HG02943 (cell line): ENCODE results near the gene STXBP1.

ENCODE experiments used
- ATAC-seq: cut with Tn5 transposase; IDR thresholded peaks from one replicate; pipeline ENCODE4 v1.9.1; 2021; ENCODE audit warnings: mild to moderate bottlenecking, low read depth, moderate library complexity; ENCODE audit not compliant: unreplicated experiment

Gene STXBP1

DNA sequence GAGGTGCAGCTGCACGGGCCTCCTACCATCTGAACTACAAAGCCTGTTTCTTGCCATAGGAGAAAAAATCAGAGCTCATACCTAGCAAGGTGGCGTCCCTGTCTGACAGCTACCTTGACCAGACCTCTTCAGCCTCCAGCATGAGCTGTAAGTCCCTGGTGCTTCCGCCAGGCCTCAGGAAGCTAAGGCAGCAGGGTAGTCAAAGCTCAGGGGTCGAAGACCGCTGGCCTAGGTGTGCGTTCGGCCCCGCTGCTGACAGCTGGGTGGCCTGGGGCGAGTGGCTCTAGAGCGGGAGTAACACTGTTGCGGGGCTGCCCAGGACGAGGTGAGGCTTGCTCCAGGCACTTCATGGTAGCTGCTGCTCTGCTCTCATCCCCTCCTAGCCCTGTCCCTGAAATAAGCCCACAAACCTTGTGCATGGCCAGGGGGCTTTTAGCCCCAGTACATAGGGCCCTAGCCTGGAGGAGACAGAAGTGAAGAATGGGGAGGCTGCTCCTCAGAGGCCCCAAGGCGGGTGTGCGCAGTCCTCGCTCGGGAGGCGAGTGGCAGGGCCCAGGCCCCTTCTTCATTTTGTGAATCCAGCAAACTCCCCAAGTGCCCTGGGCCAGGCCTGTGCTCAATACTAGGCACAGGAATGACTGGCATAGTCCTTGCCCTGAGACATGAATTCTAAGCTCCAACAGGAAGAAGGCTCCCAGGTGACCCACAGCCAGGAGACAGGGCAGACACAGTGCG is 117.6 kb downstream of the STXBP1 start:
- ATAC-seq: no peak

DNA sequence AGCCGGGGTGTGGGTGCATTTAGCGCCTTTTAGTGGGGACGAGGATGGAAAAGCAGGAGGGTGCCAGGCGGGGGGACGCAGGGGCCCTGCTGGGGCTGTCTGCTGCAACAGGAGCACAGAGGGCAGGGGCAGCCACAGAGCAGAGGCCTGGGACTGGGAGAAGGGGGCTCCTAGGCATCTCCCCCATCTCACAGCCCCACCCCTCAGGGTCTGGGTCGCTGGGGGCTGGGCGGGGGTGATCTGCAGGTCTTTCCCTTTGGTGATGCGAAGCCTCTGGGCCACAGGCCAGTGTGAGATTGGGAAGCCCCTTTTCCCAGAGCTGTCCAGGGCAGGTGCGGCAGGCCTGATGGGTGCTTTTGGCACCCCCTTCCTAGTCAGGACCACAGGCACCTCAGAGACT is 118.2 kb downstream of the STXBP1 start:
- no peak for ATAC-seq

DNA sequence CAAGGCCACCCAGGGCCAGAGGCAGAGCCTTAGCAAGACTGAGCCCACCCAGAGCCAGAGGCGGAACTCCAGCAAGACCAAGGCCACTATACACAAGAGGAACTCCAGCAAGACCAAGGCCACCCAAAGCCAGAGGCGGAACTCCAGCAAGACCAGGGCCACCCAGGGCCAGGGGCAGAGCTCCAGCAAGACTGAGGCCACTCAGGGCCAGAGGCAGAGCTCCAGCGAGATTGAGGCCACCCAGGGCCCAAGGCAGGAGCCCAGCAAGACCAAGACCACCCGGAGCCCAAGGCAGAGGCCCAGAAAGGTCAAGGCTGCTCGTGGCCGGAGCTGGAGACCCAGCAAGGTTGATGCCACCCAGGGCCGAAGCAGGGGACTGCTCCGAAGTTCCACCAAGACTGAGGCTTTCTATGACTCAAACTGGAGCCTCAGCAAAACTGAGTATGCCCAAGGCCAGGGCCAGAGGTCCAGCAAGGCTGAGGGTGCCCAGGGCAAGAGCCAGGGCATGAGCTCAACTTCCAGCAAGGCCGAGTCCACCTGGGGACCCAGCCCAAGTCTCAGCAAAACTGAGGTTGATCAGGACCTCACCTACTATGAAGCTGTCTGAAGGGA is 118.8 kb downstream of the STXBP1 start:
- no peak for ATAC-seq

DNA sequence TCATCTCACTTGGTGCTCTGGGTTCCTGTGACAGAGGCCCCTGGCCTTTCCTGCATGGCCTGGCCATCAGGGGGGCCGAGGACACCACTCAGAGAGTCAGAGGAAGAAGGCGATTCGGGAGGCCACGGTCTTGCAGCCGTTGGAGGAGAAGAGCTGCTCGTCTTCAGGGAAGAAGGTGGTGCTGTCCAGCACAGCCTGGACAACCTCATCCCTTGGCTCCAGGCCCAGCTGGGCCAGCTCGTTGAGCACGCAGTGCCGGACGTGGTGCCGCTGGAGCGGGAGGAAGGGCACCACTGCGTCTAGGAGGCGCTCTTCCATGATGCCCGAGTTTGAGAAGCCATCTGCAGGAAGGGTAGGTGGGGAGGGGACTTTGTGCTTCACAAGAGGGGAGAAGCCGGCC is 119.9 kb downstream of the STXBP1 start:
- ATAC-seq: no peak

DNA sequence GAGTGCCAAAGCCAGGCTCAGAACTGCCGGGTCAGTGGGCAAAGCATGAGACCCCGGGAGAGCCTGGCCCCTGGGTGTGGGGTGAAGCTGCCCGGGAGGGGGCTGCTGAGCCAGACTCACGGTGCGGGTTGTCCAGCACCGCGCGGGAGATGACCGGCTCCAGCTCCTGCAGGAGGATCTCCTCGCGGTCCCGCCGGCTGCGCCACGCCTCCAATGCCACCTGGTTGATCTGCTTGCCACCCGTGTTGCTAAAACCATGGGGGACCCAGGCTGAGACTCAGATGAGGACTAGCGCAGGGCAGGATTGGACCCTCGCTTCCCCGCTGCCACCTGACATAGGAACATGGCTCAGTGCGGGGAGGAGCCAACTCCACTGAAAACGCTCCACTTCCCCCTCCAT is 120.4 kb downstream of the STXBP1 start:
- ATAC-seq: no peak

DNA sequence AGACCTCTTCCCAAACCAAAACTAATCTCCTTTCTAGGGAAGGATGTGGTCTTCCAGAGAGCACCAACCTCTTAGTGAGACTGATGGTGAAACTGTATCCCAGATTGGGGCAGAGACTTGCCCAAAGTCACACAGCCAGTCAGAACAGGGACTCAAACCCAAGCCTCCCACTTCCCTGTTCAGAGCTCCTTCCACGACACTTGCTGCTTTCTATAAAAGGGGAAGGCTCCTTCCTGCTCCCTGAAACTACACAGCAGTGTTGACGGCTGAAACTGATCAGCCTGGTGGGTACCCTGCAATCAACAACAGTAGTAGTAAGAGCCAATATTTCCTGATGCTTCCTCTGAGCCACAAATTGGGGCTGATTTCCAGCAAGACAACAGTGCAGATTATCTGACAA is 121.5 kb downstream of the STXBP1 start:
- no peak for ATAC-seq

DNA sequence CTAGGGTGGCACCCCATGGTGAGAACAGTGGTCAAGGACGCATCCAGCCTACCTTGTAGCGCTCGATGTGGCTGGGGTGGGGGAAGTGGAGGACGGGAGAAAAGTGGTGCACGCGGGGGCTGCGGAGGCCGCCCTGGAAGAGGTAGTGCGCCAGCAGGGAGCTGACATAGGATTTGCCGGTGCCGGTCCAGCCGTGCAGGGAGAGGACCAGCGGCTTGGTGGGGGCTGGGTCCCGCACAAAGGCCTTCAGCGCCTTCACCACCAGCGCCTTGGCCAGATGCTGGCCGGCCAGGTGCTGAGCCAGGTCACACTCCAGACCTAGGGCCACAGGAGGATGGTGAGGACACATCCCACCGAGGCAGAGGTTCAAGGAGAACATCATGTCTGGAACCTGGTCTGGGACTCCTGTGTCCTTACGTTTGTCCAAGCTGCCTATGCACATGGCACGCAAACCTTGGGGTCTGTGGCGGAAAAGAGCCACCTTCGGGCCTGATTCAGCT is 122.2 kb downstream of the STXBP1 start:
- no peak for ATAC-seq

DNA sequence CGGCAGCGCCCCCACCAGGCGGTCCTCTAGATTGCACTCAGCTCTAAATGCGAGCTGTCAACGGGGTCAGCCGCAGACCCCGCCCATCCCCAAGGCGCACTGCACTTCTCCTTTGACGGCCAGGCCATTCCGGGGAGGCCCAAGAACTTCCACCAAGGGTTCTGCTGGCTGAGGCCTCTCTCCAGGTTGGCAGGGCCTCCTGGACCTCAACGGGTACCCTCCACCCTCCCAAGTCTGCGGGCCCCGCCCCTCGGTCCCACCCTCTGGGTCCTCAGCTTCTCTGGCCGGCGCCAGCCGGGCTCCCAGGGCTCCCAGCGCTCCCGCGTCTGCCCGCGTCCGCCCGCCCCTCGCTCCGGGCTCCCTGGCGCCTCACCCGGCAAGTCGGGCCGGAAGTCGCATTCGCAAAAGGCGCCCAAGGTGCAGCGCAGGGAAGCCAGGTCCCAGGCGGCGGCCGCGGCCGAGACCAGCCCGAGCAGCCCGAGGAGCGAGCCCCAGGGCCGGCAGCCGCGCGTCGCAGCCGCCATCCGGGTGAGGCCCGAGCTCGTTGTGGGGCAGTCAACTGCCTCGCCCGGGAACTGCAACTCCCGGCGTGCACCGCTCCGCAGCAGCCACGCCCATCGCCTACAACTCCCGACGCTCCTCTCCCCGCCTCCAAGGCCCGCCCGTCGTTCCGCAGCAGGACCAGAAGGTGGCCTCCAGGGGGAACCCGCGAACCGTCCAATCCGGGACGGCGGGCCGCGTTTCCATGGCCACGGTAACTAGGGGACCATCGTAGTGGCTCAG is 122.9 kb downstream of the STXBP1 start, which contains the start of gene TOR2A:
Gene TOR2A (minus strand): TSS at position 548 of the 783 bp plus-strand sequence. CDS start 24 bp downstream, at position 524.
- ATAC-seq: peak; percentile 82

DNA sequence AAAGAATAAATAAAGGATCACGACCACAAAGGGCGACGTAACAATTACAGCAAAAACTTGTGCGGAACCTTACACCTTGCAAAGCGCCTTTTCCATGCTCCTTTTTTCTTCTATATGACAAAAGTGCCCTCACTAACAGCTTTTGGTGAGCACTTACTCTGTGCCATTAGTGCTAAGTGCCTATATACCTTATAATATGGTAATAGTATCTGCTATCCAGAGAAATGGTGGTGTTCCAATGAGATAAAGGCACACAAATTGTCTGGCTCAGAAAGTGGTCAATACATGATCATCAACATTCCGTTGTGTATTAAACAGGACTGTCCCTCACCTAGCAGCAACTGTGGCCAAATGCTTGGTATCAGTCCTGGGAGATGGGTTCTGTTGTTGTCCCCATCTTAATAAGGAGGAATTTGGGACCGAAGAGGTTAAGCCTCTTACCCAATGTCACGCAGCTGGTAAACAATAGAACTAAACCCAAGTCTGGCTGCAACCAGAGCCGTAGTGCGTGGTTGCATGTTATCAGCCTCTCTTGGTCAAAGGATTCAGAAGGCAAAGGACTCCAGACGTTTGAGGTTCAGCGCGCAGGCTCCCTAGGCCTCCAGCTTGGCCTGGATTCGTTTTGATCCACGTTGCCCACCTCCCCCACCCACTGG is 123.6 kb downstream of the STXBP1 start:
- ATAC-seq: no peak

DNA sequence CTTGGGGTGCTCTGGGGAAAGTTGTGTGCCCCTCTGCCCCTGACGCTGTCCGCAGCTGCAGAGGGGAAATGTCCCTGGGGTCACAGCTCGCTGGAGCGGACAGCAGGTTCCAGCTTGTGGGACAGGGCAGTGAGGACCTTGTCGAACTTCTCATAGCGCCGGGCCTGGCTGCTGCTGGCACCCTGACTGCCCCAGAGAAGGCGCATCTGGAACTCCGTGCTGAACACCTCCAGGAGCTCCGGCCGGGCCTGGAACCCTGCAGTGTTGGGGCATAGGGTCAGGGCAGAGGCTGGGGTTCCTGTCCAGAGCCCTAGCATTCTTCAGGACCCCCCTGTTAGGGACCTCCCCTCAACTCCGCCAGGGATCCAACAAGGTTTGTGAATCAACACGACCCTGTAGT is 126.6 kb downstream of the STXBP1 start:
- ATAC-seq: no peak

DNA sequence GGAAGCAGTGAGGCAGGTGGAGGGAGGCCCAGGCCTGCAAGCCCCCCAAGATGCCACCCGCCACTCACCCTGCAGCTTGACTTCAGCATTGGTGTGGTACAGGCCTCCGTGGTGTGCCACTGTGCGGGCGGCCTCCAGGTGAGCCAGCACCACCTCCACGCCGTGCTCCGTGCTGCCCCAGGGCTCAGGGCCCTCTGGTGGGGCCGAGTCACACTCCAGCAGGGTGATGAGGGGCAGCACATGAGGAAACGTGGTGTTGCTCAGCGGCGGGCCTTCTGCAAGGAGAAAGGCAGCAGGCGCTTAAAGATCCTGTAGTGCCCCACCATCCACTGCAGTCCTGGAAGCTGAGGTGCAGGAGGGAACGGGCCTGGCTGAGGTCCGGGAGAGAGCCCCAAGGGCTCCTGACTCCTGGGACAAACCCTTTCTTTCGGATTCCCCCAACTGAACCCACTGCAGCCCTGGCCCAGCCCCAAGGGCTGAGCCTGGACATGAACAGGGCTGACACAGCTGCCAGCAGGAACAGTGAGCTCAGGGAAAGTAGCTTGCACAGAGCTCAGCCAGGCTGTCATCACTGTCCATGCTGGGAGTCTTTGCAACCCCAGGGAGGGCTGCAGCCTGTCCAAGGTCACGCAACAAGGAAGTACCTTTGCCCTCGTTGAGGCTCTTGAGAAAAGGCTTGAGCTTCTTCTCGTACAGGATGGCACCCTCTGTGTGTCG is 127.7 kb downstream of the STXBP1 start:
- no peak for ATAC-seq

DNA sequence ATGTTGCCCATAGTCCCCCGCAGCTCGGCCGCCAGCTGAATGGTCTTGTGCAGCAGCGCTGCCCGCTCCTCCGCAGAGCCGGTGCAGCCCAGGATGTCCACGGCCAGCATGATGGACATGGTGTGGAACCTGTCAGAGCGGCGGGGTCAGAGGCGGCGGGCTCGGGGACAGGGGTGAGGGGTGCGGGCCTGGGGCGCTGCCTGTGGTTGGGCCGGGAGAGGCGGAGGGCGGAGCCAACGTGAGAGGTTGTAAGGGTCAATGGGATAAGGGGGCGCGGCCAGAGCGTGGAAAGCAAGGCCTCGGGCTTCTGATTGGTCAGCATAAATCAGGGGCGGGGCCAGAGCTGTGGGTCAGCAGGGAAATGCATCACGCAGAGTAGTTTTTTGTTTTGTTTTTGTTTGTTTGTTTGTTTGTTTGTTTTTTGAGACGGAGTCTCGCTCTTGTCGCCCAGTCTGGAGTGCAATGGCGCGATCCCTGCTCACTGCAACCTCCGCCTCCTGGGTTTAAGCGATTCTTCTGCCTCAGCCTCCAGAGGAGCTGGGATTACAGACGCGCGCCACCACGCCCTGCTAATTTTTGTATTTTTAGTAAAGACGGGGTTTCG is 129.9 kb downstream of the STXBP1 start:
- no peak for ATAC-seq
